Fibroblast of lung (primary cell): Measurements from ENCODE around the gene ZYG11B. TPM values are rescaled to one million over a fixed set of nuclear protein-coding genes. Genes with fewer than 3 reads are reported as not detected.

ENCODE experiments used
- DNase-seq, 2 donors: peaks; one replicate each; pipeline versions ENCODE4 v3.0.0 to v3.0.0-alpha.2; 2010; ENCODE audit warnings: low read depth in 2 of 2
- H2AFZ ChIP-seq: 2 replicates; pipeline ENCODE4 v1.5.1; 2012; ENCODE audit warnings: low read length, control low read depth, inconsistent platforms
- H3K27ac ChIP-seq: 2 replicates; pipeline ENCODE4 v1.5.1; 2011; ENCODE audit warnings: low read length, control low read depth; ENCODE audit not compliant: insufficient read depth
- H3K27me3 ChIP-seq: 2 replicates; pipeline ENCODE4 v1.5.1; 2011; ENCODE audit warnings: mild to moderate bottlenecking, low read length; ENCODE audit not compliant: control insufficient read depth, insufficient read depth
- H3K36me3 ChIP-seq: 2 replicates; pipeline ENCODE4 v1.5.1; 2011; ENCODE audit warnings: low read length; ENCODE audit not compliant: control insufficient read depth, insufficient read depth
- H3K4me1 ChIP-seq: 2 replicates; pipeline ENCODE4 v1.5.1; 2011; ENCODE audit warnings: low read length; ENCODE audit not compliant: control insufficient read depth, insufficient read depth; ENCODE audit errors: extremely low read depth
- H3K4me2 ChIP-seq: 2 replicates; pipeline ENCODE4 v1.5.1; 2011; ENCODE audit warnings: low read length, control low read depth; ENCODE audit not compliant: insufficient read depth; ENCODE audit errors: extremely low read depth
- H3K4me3 ChIP-seq, 4 experiments: fragments of 200-600 bp in 1 of 4; sonication (generic) in 1 of 4; replicated peaks in 1 of 4; 2 replicates each; pipeline ENCODE4 v1.5.1; 2011 to 2016; ENCODE audit warnings: low read length in 4 of 4, low read depth in 3 of 4, mild to moderate bottlenecking in 3 of 4, control low read depth in 2 of 4, inconsistent platforms in 1 of 4, mixed read lengths in 1 of 4; ENCODE audit not compliant: insufficient read depth in 1 of 4; ENCODE audit errors: control extremely low read depth in 1 of 4
- H3K79me2 ChIP-seq: 2 replicates; pipeline ENCODE4 v1.5.1; 2012; ENCODE audit warnings: mild to moderate bottlenecking, low read length, inconsistent platforms; ENCODE audit not compliant: control insufficient read depth, insufficient read depth
- H3K9ac ChIP-seq: 2 replicates; pipeline ENCODE4 v1.5.1; 2011; ENCODE audit warnings: mild to moderate bottlenecking, low read length, control low read depth; ENCODE audit not compliant: insufficient read depth
- H3K9me3 ChIP-seq: 2 replicates; pipeline ENCODE4 v1.5.1; 2012; ENCODE audit warnings: low read depth, low read length; ENCODE audit not compliant: control insufficient read depth, insufficient read depth
- H4K20me1 ChIP-seq: 2 replicates; pipeline ENCODE4 v1.5.1; 2011; ENCODE audit warnings: low read length; ENCODE audit not compliant: control insufficient read depth, insufficient read depth; ENCODE audit errors: extremely low read depth
- CTCF ChIP-seq, 2 donors: IDR thresholded peaks in 1 of 2; conservative IDR thresholded peaks in 1 of 2; 1 replicate in 1 of 2; 2 replicates in 1 of 2; pipeline ENCODE4 v1.5.1; 2011 to 2012; ENCODE audit warnings: low read length in 2 of 2, control low read depth in 1 of 2, inconsistent platforms in 1 of 2, low read depth in 1 of 2, mild to moderate bottlenecking in 1 of 2
- EZH2 ChIP-seq: IDR thresholded peaks from 2 replicates; pipeline ENCODE4 v1.5.1; 2012; ENCODE audit warnings: low read length, control low read depth, mild to moderate bottlenecking; ENCODE audit errors: missing control alignments
- polyA plus RNA-seq, 2 donors: library from polyadenylated mRNA; depleted of rRNA in 1 of 2; stranded (reverse) in 1 of 2; unstranded in 1 of 2; fragments of >200 nt; gene quantifications; 2 replicates each; pipeline ENCODE4 v1.2.1, GENCODE V29; 2011 to 2012; ENCODE audit warnings: missing spikeins in 1 of 2
- total RNA-seq: library from RNA; depleted of rRNA; stranded (reverse); fragments of >200 nt; gene quantifications from 2 replicates; pipeline ENCODE4 v1.2.1, GENCODE V29; 2014

ZYG11B gene
- total and polyA plus RNA-seq, 2 donors (not counting 1 experiment from before 2014, with no cell fraction given), result 30.2 to 50.7 TPM

GRCh38 chr1:52738148-52738547, 11.9 kb downstream of the ZYG11B start:
- Histone ChIP-seq H3K9me3 (no peaks in the 10 kb centered on the region), H3K4me2 (no peak overlapping the region), H3K36me3 (no peaks in the 10 kb centered on the region), H3K4me1 (no peaks in the 10 kb centered on the region), H3K27me3 (no peaks in the 10 kb centered on the region), H3K4me3 (no peak overlapping the region), H3K79me2 (peaks cover 9% of the 10 kb centered on the region), H3K9ac (no peak overlapping the region), H2AFZ (no peak overlapping the region), H3K27ac (no peak overlapping the region), H4K20me1 (no peaks in the 10 kb centered on the region)
- TF ChIP-seq EZH2 (no peak), CTCF (conservative IDR thresholded peaks at IDR 0.05 in 1 of 2, IDR thresholded peaks at IDR 0.05 in 1 of 2; ENCODE audit: low read depth in 1 of 2, low read length in 2 of 2) (no peak)
- no peak for DNase-seq

GRCh38 chr1:52738893-52739292, 12.6 kb downstream of the ZYG11B start:
- no peak overlapping the region for H3K4me2 ChIP-seq
- H3K79me2 ChIP-seq, result peaks cover 4% of the 10 kb centered on the region
- no peak overlapping the region for H3K27ac ChIP-seq
- H3K4me3 ChIP-seq, result no peak overlapping the region
- H2AFZ ChIP-seq, result no peak overlapping the region
- H3K9me3 ChIP-seq, result no peaks in the 10 kb centered on the region
- no peaks in the 10 kb centered on the region for H3K36me3 ChIP-seq
- H4K20me1 ChIP-seq, result no peaks in the 10 kb centered on the region
- H3K27me3 ChIP-seq, result no peaks in the 10 kb centered on the region
- no peak for TF ChIP-seq EZH2
- TF ChIP-seq CTCF (conservative IDR thresholded peaks at IDR 0.05 in 1 of 2, IDR thresholded peaks at IDR 0.05 in 1 of 2; ENCODE audit: low read depth in 1 of 2, low read length in 2 of 2), result no peak
- no peaks in the 10 kb centered on the region for H3K4me1 ChIP-seq
- DNase-seq, result no peak
- no peak overlapping the region for H3K9ac ChIP-seq

- Histone ChIP-seq H4K20me1 (no peaks in the 10 kb centered on the region), H3K36me3 (no peaks in the 10 kb centered on the region), H3K9ac (no peak overlapping the region), H3K79me2 (peaks cover 2% of the 10 kb centered on the region), H3K4me2 (no peak overlapping the region), H3K4me3 (no peak overlapping the region), H3K27ac (no peak overlapping the region), H3K27me3 (no peaks in the 10 kb centered on the region), H3K9me3 (no peaks in the 10 kb centered on the region), H2AFZ (no peak overlapping the region), H3K4me1 (no peaks in the 10 kb centered on the region)
- TF ChIP-seq CTCF (conservative IDR thresholded peaks at IDR 0.05 in 1 of 2, IDR thresholded peaks at IDR 0.05 in 1 of 2; ENCODE audit: low read depth in 1 of 2, low read length in 2 of 2), result no peak
- no peak for TF ChIP-seq EZH2
- DNase-seq, result no peak
These were observed 13.6 kb downstream of the ZYG11B start for GRCh38 chr1:52739699-52740467.
